SJCRH30 (cell line): ENCODE data around the gene KPNA2. TPM values are rescaled to one million over a fixed set of nuclear protein-coding genes. Genes with fewer than 3 reads are reported as not detected.
"Not testable (repeated sequence)": the region's sequence is repeated elsewhere in the genome, so short reads cannot be mapped to it uniquely, and the experiment has no call there.

Experiments
- DNase-seq, 2 experiments: peaks; one replicate each; pipeline ENCODE4 v3.0.0-alpha.2; 2015 to 2020
- H3K27ac ChIP-seq: fragments of 250-450 bp; sonication (Bioruptor Pico); 2 replicates; pipeline ENCODE4 v1.5.1; 2020; ENCODE audit warnings: mild to moderate bottlenecking, moderate library complexity
- H3K27me3 ChIP-seq: fragments of 250-450 bp; sonication (Bioruptor Pico); 2 replicates; pipeline ENCODE4 v1.5.1; 2020; ENCODE audit warnings: mild to moderate bottlenecking, moderate library complexity
- H3K36me3 ChIP-seq: fragments of 250-450 bp; sonication (Bioruptor Pico); 2 replicates; pipeline ENCODE4 v1.5.1; 2020; ENCODE audit warnings: mild to moderate bottlenecking, moderate library complexity
- H3K4me1 ChIP-seq: fragments of 250-450 bp; sonication (Bioruptor Pico); 2 replicates; pipeline ENCODE4 v1.5.1; 2020; ENCODE audit warnings: mild to moderate bottlenecking, moderate library complexity
- H3K4me3 ChIP-seq: fragments of 250-450 bp; sonication (Bioruptor Pico); 2 replicates; pipeline ENCODE4 v1.5.1; 2020; ENCODE audit warnings: mild to moderate bottlenecking, moderate library complexity
- H3K9me3 ChIP-seq: fragments of 250-450 bp; sonication (Bioruptor Pico); replicated peaks from 2 replicates; pipeline ENCODE4 v1.5.1; 2020; ENCODE audit warnings: mild to moderate bottlenecking, moderate library complexity
- total RNA-seq: library from RNA; depleted of rRNA; stranded (reverse); fragments of >200 nt; shearing (Covaris generic); gene quantifications from 2 replicates; pipeline ENCODE4 v1.2.3, GENCODE V29; 2014

KPNA2 gene
- total RNA-seq, 1 experiment from 2014 or later, result 342 TPM

DNA sequence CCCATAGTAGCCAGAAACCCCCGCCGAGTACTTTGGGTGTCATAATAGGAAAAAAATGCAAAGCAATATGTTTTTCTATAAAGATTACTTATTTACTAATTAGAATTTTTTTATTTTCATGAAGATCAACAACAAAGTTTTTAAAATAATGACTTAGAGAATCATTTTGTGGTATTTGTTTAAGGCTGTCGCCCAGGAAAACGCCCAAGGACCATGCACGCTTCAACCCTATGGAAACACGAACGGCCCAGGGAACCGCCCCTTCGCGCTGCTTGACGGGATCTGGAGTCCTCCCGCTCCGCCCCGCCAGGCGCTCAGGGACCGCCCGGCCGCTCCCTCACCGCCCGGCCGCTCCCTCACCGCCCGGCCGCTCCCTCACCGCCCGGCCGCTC is 408 bp upstream of the KPNA2 start:
- Histone ChIP-seq H3K27ac (peak overlapping the region; percentile 44), H3K4me3 (peak overlapping the region; percentile 55)

DNA sequence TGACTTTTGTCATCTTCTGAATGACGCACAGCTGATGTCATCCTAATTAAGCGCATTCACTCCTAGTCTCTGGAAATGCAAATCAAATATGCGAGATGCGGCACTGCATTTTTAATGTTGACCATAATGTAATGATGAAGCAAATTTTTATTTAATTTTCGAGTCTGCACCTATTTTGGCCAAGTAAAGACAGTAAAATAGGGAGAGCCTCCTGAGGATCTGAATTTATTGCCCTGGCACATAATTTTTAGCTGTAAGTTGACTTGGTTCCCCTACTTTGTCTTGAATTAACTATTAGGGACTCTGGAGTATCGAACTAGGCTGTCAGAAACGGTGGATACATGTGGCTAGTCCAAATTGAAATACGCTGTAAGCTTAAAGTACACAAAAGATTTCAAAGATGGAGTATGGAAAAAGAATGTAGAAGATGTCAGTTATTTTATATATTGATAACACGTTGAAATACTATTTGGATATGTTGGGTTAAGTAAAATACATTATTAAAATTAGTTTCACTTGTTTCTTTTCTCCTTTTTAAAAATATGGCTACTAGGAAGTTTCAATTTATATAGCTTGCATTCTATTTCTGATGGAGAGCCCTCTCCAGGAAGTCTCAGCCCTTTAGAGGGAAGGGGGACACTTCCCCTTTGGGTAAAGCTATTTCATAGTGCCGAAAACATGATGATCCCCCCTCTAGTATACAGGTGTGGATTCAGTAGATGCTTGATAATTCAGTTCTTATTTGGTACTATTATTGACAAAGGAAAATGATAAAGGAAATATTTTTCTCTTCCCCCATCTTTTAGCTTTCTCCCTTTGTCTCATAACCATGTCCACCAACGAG is 991 bp downstream of the KPNA2 start:
- DNase-seq, result no peak
- H3K27ac ChIP-seq, result peak overlapping the region; percentile 97
- peak overlapping the region; percentile 100 for H3K4me3 ChIP-seq
- H3K27me3 ChIP-seq, result no peaks in the 10 kb centered on the region
- H3K9me3 ChIP-seq, result no peaks in the 10 kb centered on the region
- peaks cover 2% of the 10 kb centered on the region; the same call in 1 of the 2 replicates for H3K4me1 ChIP-seq
- peaks cover 51% of the 10 kb centered on the region for H3K36me3 ChIP-seq

More for the DNA sequence above, 408 bp upstream of the KPNA2 start:
- peaks cover 2% of the 10 kb centered on the region; the same call in 1 of the 2 replicates for H3K4me1 ChIP-seq
- H3K36me3 ChIP-seq, result peaks cover 37% of the 10 kb centered on the region
- H3K27me3 ChIP-seq, result no peaks in the 10 kb centered on the region
- DNase-seq, result peak in 1 of 2 experiments; percentile 94
- no peaks in the 10 kb centered on the region for H3K9me3 ChIP-seq

DNA sequence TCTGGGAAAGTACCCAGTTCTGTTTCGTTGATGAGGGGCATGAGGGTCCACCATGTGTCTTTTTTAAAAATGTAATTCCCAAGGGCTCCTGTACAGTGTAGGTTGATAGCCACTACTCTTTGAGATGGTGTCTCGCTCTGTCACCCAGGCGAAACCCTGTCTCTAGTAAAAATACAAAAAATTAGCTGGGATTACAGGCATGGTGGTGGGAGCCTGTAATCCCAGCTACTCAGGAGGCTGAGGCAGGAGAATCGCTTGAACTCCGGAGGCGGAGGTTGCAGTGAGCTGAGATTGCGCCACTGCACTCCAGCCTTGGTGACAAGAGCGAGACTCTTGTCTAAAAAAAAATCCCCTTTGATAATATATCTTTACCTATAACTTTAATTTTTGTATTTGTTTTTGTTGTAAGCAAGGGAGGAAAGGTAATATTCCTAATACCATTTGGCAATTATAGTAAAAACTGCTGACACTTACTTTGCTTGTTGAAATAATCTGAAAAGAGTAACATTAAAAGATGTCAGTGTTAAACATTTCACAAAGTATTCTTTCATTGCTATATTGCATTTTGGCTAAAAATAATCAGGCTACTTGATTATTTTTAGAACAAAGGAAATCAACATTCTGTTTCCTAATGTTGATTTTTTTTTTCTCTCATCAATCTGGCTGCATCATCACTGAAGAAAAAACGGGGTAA is 11.8 kb downstream of the KPNA2 start:
- Histone ChIP-seq H3K36me3 (peaks cover 50% of the 10 kb centered on the region), H3K9me3 (no peaks in the 10 kb centered on the region), H3K27me3 (no peaks in the 10 kb centered on the region), H3K4me3 (no peak overlapping the region), H3K27ac (no peak overlapping the region), H3K4me1 (no peaks in the 10 kb centered on the region)
- no peak for DNase-seq

DNA sequence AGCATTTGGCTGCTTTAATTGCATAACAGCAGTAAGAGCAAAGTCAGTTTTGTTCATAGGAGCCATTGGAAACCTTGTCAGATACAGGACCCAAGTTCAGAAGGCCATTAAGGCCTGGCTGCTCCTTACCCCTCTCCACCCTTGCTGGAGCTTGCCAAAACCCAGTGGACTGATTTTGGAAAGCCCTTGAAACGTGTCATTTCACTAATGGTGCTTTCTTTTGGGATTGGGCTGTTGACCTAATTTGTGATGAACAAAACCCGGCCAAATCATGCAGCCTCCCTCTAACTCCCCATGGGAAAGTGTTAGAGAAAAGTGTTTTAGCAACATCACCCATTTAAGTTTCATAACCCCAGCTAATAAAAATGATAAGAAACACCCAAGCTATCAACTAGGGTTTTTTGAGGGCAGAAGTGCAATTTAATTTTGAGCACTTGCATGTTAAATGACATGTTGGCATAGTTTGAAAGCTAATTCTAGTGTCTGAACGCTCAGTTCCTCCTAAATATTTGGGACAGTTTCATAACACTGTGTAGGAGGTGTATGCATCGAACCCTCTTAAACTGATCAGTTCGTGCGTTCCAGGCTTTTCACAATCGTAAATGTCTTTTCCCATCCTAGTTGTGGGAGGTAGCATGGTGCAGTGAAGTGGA is 12.5 kb downstream of the KPNA2 start:
- not testable (repeated sequence) for H3K27ac ChIP-seq, H3K4me1 ChIP-seq, H3K27me3 ChIP-seq, H3K9me3 ChIP-seq, H3K4me3 ChIP-seq, DNase-seq
- peaks cover 42% of the 10 kb centered on the region for H3K36me3 ChIP-seq

DNA sequence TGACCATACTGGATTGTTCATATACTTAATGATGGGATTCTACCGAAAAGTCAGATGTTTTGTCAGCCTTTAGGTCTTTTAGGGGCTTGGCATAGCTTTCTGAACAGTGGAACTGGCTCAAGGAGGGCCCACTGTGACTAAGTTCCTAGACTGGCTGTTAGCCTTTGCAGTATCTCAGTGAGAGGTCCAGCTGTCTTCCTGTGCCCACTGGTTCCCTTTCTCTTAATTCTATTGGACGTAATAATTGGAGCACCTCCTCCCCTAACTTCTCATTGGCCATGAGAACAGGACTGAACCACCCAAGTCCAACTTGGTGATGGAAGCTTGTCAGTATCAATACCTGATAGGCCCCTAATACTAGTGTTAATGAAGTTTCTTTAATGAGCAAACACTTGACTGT is 13.5 kb downstream of the KPNA2 start:
- peaks cover 12% of the 10 kb centered on the region for H3K4me1 ChIP-seq
- peak; percentile 37 to 61 for DNase-seq
- peaks cover 35% of the 10 kb centered on the region for H3K36me3 ChIP-seq
- H3K9me3 ChIP-seq, result no peaks in the 10 kb centered on the region
- H3K27me3 ChIP-seq, result no peaks in the 10 kb centered on the region
- H3K4me3 ChIP-seq, result no peak overlapping the region
- no peak overlapping the region for H3K27ac ChIP-seq

DNA sequence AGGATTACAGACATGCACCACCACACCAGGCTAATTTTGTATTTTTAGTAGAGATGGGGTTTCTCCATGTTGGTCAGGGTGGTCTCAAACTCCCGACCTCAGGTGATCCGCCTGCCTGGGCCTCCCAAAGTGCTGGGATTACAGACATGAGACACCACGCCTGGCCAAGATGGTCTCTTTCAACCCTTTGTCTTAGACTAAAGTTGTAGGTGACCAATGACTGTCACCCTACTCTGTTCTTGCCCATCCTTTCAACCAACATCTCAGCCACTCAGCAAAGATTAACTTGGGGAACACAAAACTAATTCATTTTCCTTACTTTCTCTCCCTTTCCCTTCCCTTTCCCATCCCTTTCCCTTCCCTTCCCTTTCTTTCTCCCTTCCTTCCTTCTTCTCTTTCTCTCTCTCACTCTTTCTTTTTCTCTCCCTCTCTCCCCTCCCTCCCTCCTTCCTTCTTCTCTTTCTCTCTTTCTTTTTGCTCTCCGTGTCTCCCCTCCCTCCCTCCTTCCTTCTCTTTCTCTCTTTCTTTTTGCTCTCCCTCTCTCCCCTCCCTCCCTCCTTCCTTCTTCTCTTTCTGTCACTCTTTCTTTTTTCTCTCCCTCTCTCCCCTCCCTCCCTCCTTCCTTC is 14.4 kb downstream of the KPNA2 start:
- not testable (repeated sequence) for DNase-seq, H3K27me3 ChIP-seq, H3K4me3 ChIP-seq, H3K9me3 ChIP-seq, H3K27ac ChIP-seq
- H3K4me1 ChIP-seq, result peaks cover 21% of the 10 kb centered on the region
- H3K36me3 ChIP-seq, result peaks cover 25% of the 10 kb centered on the region

DNA sequence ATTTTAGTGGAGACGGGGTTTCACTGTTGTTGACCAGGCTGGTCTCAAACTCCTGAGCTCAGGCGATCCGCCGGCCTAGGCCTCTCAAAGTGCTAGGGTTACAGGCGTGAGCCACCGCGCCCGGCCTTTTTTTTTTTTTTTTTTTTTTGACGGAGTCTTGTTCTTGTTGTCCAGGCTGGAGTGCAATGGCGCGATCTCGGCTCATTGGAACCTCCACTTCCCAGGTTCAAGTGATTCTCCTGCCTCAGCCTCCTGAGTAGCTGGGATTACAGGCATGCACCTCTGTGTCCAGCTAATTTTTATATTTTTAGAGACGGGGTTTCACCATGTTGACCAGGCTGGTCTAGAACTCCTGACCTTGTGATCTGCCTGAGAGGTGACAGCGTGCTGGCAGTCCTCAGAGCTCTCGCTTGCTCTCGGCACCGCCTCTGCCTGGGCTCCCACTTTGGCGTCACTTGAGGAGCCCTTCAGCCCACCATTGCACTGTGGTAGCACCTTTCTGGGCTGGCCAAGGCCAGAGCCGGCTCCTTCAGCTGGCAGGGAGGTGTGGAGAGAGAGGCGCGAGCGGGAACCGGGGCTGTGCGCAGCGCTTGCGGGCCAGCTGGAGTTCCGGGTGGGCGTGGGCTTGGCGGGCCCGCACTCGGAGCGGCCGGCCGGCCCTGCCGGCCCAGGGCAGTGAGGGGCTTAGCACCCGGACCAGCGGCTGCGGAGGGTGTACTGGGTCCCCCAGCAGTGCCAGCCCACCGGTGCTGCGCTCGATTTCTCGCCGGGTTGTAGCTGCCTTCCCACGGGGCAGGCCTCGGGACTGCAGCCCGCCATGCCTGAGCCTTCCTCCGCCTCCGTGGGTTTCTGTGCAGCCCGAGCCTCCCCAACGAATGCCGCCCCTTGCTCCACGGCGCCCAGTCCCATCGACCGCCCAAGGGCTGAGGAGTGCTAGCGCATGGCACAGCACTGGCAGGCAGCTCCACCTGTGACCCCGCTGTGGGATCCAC is 16.1 kb downstream of the KPNA2 start:
- DNase-seq, H3K36me3 ChIP-seq, H3K27ac ChIP-seq, H3K4me3 ChIP-seq, H3K27me3 ChIP-seq, H3K9me3 ChIP-seq: not testable (repeated sequence)
- H3K4me1 ChIP-seq, result peaks cover 21% of the 10 kb centered on the region

DNA sequence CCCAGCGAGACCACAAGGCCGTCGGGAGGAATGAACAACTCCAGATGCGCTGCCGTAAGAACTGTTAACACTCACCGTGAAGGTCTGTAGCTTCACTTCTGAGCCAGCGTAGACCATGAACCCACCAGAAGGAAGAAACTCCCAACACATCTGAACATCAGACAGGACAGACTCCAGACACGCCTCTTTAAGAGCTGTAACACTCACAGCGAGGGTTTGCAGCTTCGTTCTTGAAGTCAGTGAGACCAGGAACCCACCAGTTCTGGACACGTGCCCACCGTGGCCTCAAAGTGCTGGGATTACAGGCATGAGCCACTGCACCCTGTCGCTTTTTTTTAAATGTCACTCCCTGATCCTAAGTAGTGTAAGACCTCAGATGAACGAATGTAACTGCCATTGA is 17.3 kb downstream of the KPNA2 start:
- Histone ChIP-seq H3K27ac (0 out of 2 replicates have a peak overlapping the region, but pooled peaks have one; percentile 11), H3K27me3 (no peaks in the 10 kb centered on the region), H3K9me3 (no peaks in the 10 kb centered on the region), H3K4me1 (peaks cover 21% of the 10 kb centered on the region), H3K36me3 (no peaks in the 10 kb centered on the region), H3K4me3 (no peak overlapping the region)
- DNase-seq, result no peak

DNA sequence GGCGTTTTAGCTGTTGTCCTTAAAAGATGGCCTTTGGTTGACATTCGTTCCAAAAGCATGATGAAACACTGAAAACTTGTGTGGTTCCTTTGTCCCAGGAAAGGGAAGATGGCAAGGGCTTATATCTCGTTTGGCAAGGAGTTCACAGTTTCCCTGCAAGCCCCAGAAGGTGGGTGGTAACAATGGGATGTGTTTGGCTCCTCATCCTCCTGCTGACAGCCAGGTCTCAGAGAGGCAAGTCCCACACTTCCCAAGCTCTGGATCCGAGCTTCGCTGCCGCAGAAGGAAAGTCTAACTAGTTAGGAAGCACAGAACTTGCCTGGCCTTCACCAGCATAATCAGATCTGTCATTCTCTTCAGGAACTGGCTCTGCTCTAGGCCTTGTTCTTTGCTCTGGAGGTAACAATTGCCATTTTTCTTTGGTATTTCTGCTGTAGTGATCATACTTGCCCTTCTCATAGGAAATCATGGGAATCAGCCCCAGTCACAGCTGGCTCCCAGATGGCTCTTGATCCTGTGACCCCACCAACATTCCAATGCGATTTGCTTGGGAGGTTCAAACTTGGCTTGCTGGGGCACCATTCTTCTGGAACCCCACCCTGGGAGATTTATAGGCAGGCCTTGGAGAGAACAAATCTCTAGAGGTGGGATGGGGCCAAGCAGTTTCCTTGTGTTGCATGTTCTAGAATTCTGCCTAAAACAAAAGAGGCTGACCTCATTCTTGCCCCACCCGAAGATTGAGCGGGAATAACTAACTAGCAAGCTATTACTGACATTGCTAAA is 17.9 kb downstream of the KPNA2 start:
- Histone ChIP-seq H3K27ac (peak overlapping the region; percentile 75), H3K27me3 (no peaks in the 10 kb centered on the region), H3K4me1 (peaks cover 21% of the 10 kb centered on the region), H3K4me3 (no peak overlapping the region), H3K36me3 (no peaks in the 10 kb centered on the region), H3K9me3 (no peaks in the 10 kb centered on the region)
- DNase-seq, result peak; percentile 28 to 31

DNA sequence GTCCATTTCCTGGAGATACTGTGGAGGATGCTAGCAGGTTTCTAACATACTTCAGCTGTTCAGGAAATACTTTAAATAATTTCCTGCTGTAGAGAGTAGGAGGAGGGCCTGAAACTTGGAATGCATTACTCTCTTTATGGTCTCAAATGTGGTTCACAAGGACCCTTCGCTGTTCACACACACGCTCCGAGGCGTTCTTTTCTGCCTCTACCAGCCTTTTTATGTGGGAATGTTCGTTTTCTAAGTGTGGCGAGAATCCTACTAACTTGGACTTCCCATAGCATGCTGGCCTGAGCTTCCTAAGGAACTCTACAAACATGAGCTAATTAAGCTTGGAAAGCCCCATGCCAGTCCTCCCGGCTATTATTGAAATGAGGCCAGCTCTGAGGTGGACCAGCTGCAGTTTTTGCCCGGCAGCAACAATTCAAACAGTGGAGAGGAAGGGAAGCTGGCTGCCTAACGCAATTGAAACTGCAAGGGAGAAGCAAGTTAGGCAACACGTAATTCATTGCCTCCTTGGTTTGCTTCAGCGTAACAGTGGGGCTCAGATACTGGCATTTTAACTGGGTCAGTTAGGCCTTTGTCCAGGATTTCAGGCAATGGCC is 18.9 kb downstream of the KPNA2 start:
- Histone ChIP-seq H3K36me3 (no peaks in the 10 kb centered on the region), H3K4me1 (peaks cover 21% of the 10 kb centered on the region), H3K27ac (peak overlapping the region; percentile 75), H3K4me3 (no peak overlapping the region), H3K27me3 (no peaks in the 10 kb centered on the region), H3K9me3 (no peaks in the 10 kb centered on the region)
- peak; percentile 60 to 65 for DNase-seq

DNA sequence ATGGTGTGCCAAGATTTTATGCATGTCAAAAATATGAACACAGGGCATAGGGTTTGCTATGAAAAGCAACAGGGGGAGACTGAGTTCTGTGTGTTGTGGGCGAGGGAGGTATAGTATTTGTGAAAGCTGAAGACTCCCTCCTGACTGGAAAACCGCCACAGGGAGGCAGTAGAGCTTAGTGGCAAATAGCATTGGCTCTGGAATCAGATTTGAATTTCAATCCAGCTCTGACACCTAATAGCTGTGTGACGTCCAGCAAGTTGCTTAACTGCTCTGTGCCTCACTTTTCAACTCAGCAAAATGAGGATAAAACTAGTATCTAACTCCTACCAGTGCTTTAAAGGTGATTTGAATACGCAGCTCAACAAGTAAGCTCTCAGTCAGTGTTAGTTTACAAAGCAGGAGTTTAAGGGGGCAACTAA is 22.0 kb downstream of the KPNA2 start:
- Histone ChIP-seq H3K4me3 (no peak overlapping the region), H3K9me3 (no peaks in the 10 kb centered on the region), H3K27ac (no peak overlapping the region), H3K36me3 (no peaks in the 10 kb centered on the region), H3K27me3 (no peaks in the 10 kb centered on the region), H3K4me1 (peaks cover 21% of the 10 kb centered on the region)
- DNase-seq, result peak; percentile 22 to 34

DNA sequence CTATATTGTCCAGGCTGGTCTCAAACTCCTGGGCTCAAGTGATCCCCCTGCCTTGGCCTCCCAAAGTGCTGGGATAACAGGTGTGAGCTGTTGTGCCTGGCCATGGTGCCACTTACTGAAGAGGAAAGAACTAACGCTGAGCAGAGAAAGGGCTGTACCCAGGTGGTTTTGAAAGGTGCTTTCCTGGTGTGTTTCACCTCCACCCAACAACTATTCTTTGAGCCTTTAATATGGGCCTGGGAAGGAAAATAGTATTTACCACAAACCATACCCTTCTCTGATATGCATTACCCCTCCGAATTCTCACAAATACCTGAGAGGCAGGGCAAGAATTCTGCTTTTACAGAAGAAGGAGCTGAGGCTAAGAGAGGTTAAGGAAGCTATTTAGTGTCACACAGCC is 24.8 kb downstream of the KPNA2 start:
- Histone ChIP-seq H3K36me3 (no peaks in the 10 kb centered on the region), H3K27ac (no peak overlapping the region), H3K9me3 (no peaks in the 10 kb centered on the region), H3K4me3 (no peak overlapping the region), H3K4me1 (no peaks in the 10 kb centered on the region), H3K27me3 (no peaks in the 10 kb centered on the region)
- no peak for DNase-seq
